OCI-LY1 (cell line): ENCODE results near the gene POLRMT.

Source experiments
- EZH2 ChIP-seq: fragments of 200-600 bp; sonication (generic), shearing (Covaris generic); IDR thresholded peaks from 2 replicates; pipeline ENCODE4 v1.8.0; 2017; ENCODE audit warnings: borderline replicate concordance, mixed run types, mild to moderate bottlenecking, antibody characterized with exemption, low read length, moderate library complexity, mixed read lengths
- TF ChIP-seq, protein P1 (sequence below): fragments of 200-600 bp; sonication (generic), shearing (Covaris generic); IDR thresholded peaks from 2 replicates; pipeline ENCODE4 v1.5.1; 2017; ENCODE audit warnings: mild to moderate bottlenecking, antibody characterized with exemption, low read length, moderate library complexity, mixed read lengths

DNA sequence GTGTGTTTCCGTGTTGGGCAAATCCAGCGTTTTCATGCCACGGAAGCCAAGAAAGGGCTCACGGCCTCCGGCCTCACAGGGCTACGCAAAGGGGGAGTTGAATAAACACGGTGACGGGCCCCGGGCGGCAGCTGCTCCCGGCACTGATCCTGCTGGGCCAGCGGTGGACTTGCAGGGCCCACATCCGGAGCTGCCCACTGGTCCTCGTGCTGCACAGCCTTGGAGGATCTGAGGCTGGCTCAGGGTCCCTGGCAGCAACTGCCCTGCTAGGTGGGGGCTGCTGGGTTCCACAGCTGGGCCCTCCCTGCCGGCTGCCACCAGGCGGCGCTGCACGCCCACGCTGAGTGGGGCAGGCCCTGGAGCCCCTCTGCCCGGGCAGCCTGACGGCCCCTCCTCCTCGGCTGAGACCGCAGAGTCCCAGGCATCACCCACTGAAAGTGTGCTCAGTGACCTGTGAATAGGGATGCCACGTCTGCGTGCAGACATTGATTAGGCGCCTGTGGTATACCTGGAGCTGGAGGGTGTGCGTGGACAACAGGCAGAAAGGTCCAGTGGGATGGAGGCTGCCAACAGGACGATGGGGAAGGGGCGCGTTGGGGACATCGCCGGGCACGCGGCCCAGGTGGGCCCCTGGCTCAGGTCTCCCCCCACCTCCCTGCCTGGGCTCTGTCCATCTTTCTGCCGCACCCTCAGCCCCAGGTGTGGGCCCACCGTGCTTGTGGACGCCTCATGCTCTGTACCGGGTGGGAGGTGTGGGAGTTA lies 48.9 kb downstream of the POLRMT start:
- no peak for TF ChIP-seq EZH2
- TF ChIP-seq, protein P1, sequence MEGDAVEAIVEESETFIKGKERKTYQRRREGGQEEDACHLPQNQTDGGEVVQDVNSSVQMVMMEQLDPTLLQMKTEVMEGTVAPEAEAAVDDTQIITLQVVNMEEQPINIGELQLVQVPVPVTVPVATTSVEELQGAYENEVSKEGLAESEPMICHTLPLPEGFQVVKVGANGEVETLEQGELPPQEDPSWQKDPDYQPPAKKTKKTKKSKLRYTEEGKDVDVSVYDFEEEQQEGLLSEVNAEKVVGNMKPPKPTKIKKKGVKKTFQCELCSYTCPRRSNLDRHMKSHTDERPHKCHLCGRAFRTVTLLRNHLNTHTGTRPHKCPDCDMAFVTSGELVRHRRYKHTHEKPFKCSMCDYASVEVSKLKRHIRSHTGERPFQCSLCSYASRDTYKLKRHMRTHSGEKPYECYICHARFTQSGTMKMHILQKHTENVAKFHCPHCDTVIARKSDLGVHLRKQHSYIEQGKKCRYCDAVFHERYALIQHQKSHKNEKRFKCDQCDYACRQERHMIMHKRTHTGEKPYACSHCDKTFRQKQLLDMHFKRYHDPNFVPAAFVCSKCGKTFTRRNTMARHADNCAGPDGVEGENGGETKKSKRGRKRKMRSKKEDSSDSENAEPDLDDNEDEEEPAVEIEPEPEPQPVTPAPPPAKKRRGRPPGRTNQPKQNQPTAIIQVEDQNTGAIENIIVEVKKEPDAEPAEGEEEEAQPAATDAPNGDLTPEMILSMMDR: peak; percentile 93
